HL-60/S4 treated with phorbol 12-myristate 13-acetate at 8.2 ng/mL for 4 days and 3 days (cell line): ENCODE data around the gene FNDC3A.

Experiments used
- in situ Hi-C: fragments of 300-500 bp; cut with MboI; formaldehyde crosslinking; loops from 2 replicates; pipeline ENCODE4 v1.15.0; 2022; ENCODE audit warnings: low sequenced_read_pairs

FNDC3A gene

GRCh38 chr13:48975856-48976575 lies at the start of gene FNDC3A:
Gene FNDC3A, plus strand, starts transcription at chr13:48975912. Its CDS starts 30,279 bp downstream, at chr13:49006191.
- in situ Hi-C loops = no loop called here

- in situ Hi-C loops = no loop called here
Measured at GRCh38 chr13:48928757-48929430, 46.8 kb upstream of the FNDC3A start.

- in situ Hi-C loops = no loop called here
Measured at GRCh38 chr13:48930918-48931317, 44.8 kb upstream of the FNDC3A start.

GRCh38 chr13:48938308-48938943 lies 37.3 kb upstream of the FNDC3A start:
- in situ Hi-C loops = no loop called here

- in situ Hi-C loops = no loop called here
Measured at GRCh38 chr13:48939728-48940127, 36.0 kb upstream of the FNDC3A start.

GRCh38 chr13:48942131-48942530 lies 33.6 kb upstream of the FNDC3A start:
- in situ Hi-C loops = no loop called here

GRCh38 chr13:48944221-48944620 lies 31.5 kb upstream of the FNDC3A start:
- in situ Hi-C loops = no loop called here

- in situ Hi-C loops = no loop called here
Measured at GRCh38 chr13:48945626-48946025, 30.1 kb upstream of the FNDC3A start.

GRCh38 chr13:48946163-48946562 lies 29.5 kb upstream of the FNDC3A start:
- in situ Hi-C loops = no loop called here

GRCh38 chr13:48949566-48950500 lies 25.9 kb upstream of the FNDC3A start:
- in situ Hi-C loops = no loop called here

- in situ Hi-C loops = no loop called here
Measured at GRCh38 chr13:48950501-48950875, 25.2 kb upstream of the FNDC3A start.

GRCh38 chr13:48954081-48954480 lies 21.6 kb upstream of the FNDC3A start:
- in situ Hi-C loops = no loop called here

- in situ Hi-C loops = no loop called here
Measured at GRCh38 chr13:48955536-48955935, 20.2 kb upstream of the FNDC3A start.

- in situ Hi-C loops = no loop called here
Measured at GRCh38 chr13:48961379-48961778, 14.3 kb upstream of the FNDC3A start.

- in situ Hi-C loops = no loop called here
Measured at GRCh38 chr13:48962281-48962680, 13.4 kb upstream of the FNDC3A start.

- in situ Hi-C loops = no loop called here
Measured at GRCh38 chr13:48965736-48966135, 10.0 kb upstream of the FNDC3A start.

GRCh38 chr13:48969685-48970084 lies 6.0 kb upstream of the FNDC3A start:
- in situ Hi-C loops = no loop called here

- in situ Hi-C loops = no loop called here
Measured at GRCh38 chr13:48973845-48974431, 1.8 kb upstream of the FNDC3A start.

- in situ Hi-C loops = no loop called here
Measured at GRCh38 chr13:48975101-48975855, 434 bp upstream of the FNDC3A start.
